ENCODE results near the gene SNCA. TPM values are rescaled to one million over a fixed set of nuclear protein-coding genes. Genes with fewer than 3 reads are reported as not detected.
A peak's percentile ranks its signal among the peaks of the same experiment; 100 is the strongest.

SNCA gene
- polyA plus RNA-seq, 3 donors = 13.2 to 39.4 (median 24.3) TPM

- intact Hi-C loops (cut with micrococcal nuclease) = loop anchor here in 1 of 2 donors (5.0 kb wide), 1 partner anchor 726 kb away; the partner anchor contains the start of gene TIGD2
- no peaks in the 10 kb centered on the region for H3K9me3 Mint-ChIP-seq
- H3K36me3 Mint-ChIP-seq = peaks cover 13 to 14% of the 10 kb centered on the region in 2 donors
- WGBS (ENCODE audit: insufficient coverage) = 0% methylated on average over 6 of the region's 8 CpGs
- peak overlapping the region in 3 of 7 donors; percentile 15 to 68 (median 63) for H3K27ac Mint-ChIP-seq
- Histone ChIP-seq H4K20me1 (ENCODE audit: insufficient read depth, low read length) (no peaks in the 10 kb centered on the region), H3K27ac (ENCODE audit: low read depth in 1 of 2, low read length in 2 of 2) (no peak overlapping the region), H3K27me3 (ENCODE audit: control insufficient read depth in 2 of 2, insufficient read depth in 2 of 2, low read length in 2 of 2) (peaks cover 0 to 4% of the 10 kb centered on the region in 2 donors), H3K4me3 (replicated peaks in 1 of 3; ENCODE audit: low read depth in 2 of 3, low read length in 3 of 3) (peak overlapping the region; percentile 60 to 83 (median 60)), H3K79me2 (ENCODE audit: insufficient read depth, low read length) (peaks cover 12% of the 10 kb centered on the region), H3K36me3 (replicated peaks in 1 of 2; ENCODE audit: control insufficient read depth in 1 of 2, insufficient read depth in 2 of 2, low read length in 2 of 2) (no peaks in the 10 kb centered on the region), H3K9ac (ENCODE audit: insufficient read depth, low read length, poor library complexity, severe bottlenecking) (peak overlapping the region; percentile 66), H3K4me2 (replicated peaks; ENCODE audit: extremely low read depth, low read length, poor library complexity, severe bottlenecking) (peak overlapping the region; percentile 92), H2AFZ (ENCODE audit: insufficient read depth, low read depth, low read length, poor library complexity, severe bottlenecking) (peak overlapping the region; percentile 95), H3K9me3 (replicated peaks in 1 of 2; ENCODE audit: control insufficient read depth in 1 of 2, insufficient read depth in 1 of 2, low read length in 2 of 2) (no peaks in the 10 kb centered on the region), H3K4me1 (ENCODE audit: control insufficient read depth in 1 of 2, insufficient read depth in 2 of 2, low read length in 2 of 2) (peaks cover 18 to 29% of the 10 kb centered on the region in 2 donors)
- peak overlapping the region; percentile 91 to 96 for H3K4me3 Mint-ChIP-seq
- H3K27me3 Mint-ChIP-seq (ENCODE audit: low read depth in 3 of 3) = peaks cover 11 to 15% (median 13%) of the 10 kb centered on the region in 3 donors
- no peak for TF ChIP-seq CTCF (IDR thresholded peaks at IDR 0.05)
- DNase-seq = peak in 1 of 3 donors; percentile 16
- peaks cover 28% of the 10 kb centered on the region for H3K4me1 Mint-ChIP-seq
Measured at GRCh38 chr4:89837993-89838390, 1.0 kb upstream of the SNCA start.

GRCh38 chr4:89837385-89837992, 528 bp upstream of the SNCA start:
- H3K36me3 Mint-ChIP-seq = peaks cover 13 to 18% of the 10 kb centered on the region in 2 donors
- TF ChIP-seq CTCF (IDR thresholded peaks at IDR 0.05) = no peak
- Histone ChIP-seq H3K4me1 (ENCODE audit: control insufficient read depth in 1 of 2, insufficient read depth in 2 of 2, low read length in 2 of 2) (peaks cover 18 to 29% of the 10 kb centered on the region in 2 donors), H3K27me3 (ENCODE audit: control insufficient read depth in 2 of 2, insufficient read depth in 2 of 2, low read length in 2 of 2) (peaks cover 0 to 4% of the 10 kb centered on the region in 2 donors), H4K20me1 (ENCODE audit: insufficient read depth, low read length) (no peaks in the 10 kb centered on the region), H3K4me3 (replicated peaks in 1 of 3; ENCODE audit: low read depth in 2 of 3, low read length in 3 of 3) (peak overlapping the region; percentile 60 to 83 (median 60)), H2AFZ (ENCODE audit: insufficient read depth, low read depth, low read length, poor library complexity, severe bottlenecking) (peak overlapping the region; percentile 95), H3K4me2 (replicated peaks; ENCODE audit: extremely low read depth, low read length, poor library complexity, severe bottlenecking) (peak overlapping the region; percentile 92), H3K9me3 (replicated peaks in 1 of 2; ENCODE audit: control insufficient read depth in 1 of 2, insufficient read depth in 1 of 2, low read length in 2 of 2) (no peaks in the 10 kb centered on the region), H3K36me3 (replicated peaks in 1 of 2; ENCODE audit: control insufficient read depth in 1 of 2, insufficient read depth in 2 of 2, low read length in 2 of 2) (no peaks in the 10 kb centered on the region), H3K79me2 (ENCODE audit: insufficient read depth, low read length) (peaks cover 12% of the 10 kb centered on the region), H3K9ac (ENCODE audit: insufficient read depth, low read length, poor library complexity, severe bottlenecking) (peak overlapping the region; percentile 66), H3K27ac (ENCODE audit: low read depth in 1 of 2, low read length in 2 of 2) (peak overlapping the region in 1 of 2 donors; percentile 67)
- H3K27ac Mint-ChIP-seq = peak overlapping the region in 5 of 7 donors; percentile 69 to 84 (median 78)
- intact Hi-C loops (cut with micrococcal nuclease) = loop anchor here in 1 of 2 donors (5.0 kb wide), 1 partner anchor 725 kb away; the partner anchor contains the start of gene TIGD2
- 0% methylated on average over 25 of the region's 30 CpGs for WGBS (ENCODE audit: insufficient coverage)
- peak in 1 of 3 donors; percentile 27 for DNase-seq
- H3K4me3 Mint-ChIP-seq = peak overlapping the region; percentile 91 to 96
- H3K4me1 Mint-ChIP-seq = peaks cover 28% of the 10 kb centered on the region
- H3K27me3 Mint-ChIP-seq (ENCODE audit: low read depth in 3 of 3) = peaks cover 11 to 15% (median 13%) of the 10 kb centered on the region in 3 donors
- no peaks in the 10 kb centered on the region for H3K9me3 Mint-ChIP-seq
